Measurements from ENCODE around the gene PRRG3.

Gene PRRG3

DNA sequence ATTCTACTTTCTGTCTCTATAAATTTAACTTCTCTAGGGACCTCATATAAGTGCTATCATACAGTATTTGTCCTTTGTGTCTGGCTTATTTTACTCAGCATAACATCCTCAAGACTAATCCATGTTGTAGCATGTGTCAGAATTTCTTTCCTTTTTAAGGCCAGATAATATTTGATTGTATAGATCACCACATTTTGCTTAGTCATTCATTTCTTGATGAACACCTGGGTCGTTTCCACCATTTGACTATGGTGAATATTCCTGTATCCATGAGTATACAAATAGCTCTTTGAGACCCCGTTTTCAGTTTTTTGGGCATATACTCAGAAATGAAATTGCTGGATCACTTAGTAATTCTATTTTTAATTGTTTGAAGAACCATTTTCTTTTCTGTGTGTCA lies 51.2 kb downstream of the PRRG3 start:
- DNase-seq, result no peak

DNA sequence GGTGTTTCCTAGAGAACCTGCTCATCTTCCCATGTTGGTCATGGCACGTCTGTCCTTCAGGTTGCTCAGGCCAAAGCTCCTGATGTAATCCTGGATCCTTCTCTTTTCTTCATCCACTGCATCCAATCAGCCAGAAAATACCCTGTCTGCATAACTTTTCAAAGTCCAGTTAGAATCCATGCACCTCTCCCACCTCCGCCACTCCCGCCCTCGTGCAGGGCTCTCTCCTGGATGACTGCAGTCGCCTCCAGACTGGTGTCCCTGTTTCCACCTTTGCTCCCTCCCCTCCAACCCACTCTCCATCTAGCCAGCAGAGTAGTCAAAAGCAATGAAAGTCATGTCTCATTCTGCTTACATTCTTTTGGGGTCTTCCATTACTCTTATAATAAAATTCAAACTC lies 55.3 kb downstream of the PRRG3 start:
- no peak for DNase-seq

DNA sequence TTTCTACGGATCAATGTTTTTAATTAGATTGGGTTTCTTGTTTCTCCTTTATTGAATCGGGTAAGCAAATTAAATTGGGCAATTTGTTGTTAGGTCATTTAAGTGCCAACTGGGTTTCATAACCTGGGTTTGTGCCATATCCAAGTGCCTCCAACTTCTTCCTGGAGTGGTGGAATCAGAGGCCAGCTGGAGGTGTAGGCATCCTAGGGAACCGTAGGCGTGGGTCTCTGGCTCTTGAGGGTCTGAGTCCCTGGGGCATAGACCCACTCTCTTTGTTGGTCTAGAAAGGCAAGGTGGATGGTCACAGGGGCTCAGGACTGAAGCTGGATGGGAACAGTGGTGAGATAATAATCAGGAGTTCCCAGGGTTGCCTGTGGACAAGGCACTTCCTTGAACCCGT lies 57.6 kb downstream of the PRRG3 start:
- DNase-seq, result no peak

DNA sequence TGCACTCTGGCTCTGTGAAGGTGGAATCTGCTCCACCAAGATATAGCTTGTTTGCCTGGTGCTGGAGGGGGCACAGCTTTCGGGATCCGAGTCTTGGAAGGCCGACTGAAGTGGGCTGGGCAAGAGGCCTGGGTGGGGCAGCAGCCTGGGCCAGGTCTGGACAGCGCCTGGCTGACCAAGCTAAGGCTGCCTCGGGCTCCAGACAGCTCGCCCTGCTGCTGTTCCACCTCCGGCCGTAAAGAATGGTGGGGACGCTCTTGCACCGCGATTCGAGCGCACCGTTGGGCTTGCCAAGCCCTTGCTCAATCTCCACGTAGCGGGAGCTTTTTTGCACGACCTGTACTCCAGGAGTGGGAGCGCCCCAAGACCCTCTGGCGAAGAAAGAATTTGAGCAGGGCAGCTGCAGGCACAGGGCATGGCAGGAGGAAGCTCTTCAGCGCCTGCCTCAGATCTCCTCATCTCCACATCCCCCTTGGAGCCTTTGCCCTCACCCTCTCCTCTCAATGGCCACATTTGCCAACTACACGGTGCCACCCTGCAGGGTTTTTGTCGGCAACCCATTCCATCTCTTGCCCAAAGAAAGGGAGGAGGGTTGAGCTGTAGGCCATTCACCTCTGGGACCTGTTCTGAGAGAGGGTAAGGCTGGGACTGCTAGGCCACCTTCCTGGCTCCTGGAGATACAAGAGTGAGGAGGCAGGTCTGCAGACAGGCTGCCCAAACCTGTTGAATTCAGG lies 58.2 kb downstream of the PRRG3 start:
- peak; percentile 0 to 13 for DNase-seq

DNA sequence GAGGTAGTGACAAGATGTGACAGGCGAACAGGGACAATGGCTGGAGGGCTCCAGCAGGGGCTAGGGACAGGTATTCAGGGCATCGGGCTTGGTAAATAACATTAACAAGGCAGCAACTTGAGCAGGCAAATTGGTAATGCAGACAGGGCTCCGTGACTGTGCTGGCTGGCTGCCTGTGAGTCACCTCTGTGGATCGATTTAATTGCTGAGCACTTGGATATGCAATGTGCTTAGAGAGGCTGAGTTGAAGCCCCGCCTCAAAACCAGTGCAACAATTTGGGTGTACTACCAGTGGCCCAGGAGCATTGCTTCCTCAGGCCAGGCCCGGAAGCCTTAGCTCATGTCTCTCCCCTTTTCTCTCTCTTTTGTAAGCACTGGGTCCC lies 58.8 kb downstream of the PRRG3 start:
- DNase-seq, result no peak

DNA sequence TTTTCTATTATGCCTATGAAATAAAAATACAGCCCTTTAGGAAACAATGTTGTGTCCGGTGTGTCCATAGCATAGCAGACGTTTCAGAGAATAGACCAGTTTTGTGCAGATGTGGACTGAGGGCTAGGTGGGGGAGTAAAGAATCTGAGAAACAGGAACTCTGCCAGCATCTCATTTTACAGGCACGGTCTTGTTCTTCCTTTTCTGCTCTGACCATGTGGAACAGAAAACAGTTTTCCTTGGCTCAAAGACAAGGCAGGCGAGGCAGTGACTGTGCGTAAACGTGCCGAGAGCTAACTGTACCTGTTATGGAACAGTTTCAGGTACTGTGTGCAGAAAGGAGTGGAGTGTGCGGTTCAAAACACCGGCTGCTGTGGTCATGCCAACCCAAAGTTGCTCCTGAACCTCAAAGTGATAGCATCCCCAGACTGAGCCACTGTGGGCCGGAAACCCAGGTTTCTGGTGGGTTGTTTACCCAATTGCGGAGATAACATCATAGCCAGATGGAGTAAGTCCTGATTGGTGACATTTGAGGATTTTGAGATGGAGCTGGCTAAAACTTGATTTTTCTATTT lies 59.5 kb downstream of the PRRG3 start:
- no peak for DNase-seq

All from stimulated activated CD4-positive, alpha-beta T cell treated with anti-CD3 and anti-CD28 coated beads, Interleukin-2, amount 100 ng/mL, for 48 hours (primary cell).